ENCODE results near the gene THBS3.
"Not testable (repeated sequence)": the region's sequence is repeated elsewhere in the genome, so short reads cannot be mapped to it uniquely, and the experiment has no call there.

The THBS3 gene

DNA sequence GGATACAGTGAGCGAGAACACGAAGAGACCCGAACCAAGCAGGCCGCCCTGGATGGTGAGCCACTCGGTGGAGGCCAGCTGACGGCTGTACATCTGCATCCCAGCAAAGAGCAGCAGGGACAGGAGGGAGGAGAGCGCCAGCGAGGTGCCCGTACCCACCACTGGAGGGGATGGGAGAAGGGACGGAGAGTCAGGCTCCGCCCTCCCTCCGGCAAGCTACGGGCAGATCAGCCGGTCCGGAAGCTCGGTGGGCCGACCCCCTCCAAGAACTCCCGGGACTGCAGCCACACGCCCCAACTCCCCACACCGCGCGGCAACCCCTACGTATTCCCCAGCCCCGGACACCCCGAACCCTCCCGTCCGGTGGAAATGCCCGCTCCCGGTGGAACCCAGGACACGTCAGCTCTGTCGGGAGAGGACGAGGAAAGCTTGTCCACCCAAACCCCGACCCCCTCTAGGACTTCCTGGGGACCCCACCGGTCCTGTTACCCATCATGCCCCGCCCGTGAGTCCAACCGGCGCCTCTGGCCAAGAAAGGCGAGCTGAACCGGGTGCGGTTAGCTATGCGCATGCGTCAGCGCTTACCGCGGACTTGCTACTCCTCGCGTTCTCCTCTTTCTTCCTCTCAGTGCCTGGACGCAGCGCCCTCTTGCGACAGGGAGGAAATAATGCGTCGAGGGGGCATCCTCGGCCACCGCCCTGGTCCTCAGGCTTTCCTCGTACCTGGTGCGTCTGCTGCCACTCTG lies 34.8 kb downstream of the THBS3 start, which contains the start of gene KRTCAP2:
Gene KRTCAP2 (minus strand): TSS at position 573 of the 746 bp plus-strand sequence. CDS start 80 bp downstream, at position 493.
- DNase-seq, result peak; percentile 96

DNA sequence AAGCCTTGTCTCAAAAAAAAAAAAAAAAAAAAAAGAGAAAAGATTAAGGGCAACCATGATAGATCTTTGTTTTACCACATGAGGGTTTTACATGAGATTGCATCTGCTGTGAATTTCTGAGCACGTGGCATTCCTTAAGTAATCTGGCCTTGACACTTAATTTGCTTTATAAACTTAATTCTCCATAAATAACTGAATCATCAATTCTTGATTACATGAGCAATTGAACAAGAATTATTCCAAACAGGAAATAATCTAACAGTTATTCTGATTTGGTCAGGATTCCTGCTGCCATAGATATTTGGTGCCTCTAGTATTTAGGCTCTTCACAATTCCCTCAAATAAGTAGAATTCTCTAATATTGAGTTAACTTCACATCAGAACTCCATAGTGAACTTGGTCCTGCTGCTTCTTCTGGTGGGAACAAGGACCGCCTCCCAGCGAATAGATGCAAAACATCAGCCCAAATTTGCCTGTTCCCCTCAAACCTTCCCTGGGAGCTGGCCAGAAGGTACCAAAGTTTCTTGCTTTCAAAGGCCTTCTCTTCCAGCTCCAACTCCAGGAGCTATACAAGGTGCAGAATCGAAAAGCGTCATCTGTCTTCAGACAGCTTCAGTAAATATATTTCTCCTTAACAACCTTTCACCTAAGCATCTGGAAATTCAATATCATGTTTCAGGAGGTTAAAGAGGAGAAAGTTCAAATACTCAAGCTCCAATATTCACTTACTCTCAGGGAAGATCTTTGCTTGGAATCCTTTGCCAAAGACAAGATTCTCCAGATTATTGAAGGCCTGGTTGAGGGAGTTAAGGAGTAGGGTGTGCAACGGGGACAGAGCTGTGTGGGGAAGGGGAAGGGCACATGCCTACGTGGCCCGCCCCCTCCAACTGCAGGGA lies 35.6 kb downstream of the THBS3 start:
- DNase-seq, result no peak

DNA sequence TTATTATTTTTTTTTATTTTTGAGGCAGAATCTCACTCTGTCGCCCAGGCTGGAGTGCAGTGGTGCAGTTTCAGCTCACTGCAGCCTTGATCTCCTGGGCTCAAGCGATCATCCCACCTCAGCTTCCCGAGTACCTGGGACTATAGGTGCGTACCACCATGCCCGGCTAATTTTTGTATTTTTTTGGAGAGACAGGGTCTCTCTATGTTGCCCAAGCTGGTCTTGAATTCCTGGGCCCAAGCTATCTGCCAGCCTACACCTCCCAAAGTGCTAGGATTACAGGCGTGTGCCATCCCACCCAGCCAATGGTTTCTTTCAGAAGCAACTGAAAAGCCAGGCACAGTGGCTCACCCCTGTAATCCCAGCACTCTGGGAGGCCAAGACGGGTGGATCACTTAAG lies 36.9 kb downstream of the THBS3 start:
- DNase-seq, result no peak

DNA sequence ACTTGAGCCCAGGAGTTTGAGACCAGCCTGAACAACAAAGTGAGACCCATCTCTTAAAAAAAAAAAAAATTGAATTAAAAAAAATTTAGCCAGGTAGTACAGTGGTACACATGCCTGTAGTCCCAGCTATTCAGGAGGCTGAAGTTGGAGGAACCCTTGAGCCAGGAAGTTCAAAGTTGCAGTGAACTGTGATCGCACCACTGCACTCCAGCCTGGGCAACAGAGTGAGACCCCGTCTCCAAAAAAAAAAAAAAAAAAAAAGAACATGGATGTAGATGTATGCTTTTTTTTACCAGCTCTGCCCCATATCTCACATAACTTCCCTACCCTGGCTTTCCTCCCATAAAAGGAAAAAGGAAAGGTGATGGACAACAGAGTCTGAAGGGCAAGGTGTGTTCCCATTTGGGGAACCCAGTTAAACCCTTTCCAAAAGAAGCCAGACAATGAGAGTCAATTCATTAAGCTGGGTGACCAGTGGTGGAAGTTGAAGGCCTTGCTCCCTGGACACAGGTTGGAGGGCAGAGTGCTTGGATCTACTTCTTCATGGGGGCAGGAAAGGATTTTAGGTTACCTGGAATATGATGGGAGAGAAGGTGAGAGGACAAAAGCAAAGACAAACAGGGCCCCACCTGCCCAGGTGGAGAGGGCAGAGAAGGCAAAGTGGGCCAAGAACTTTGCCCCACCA lies 37.5 kb downstream of the THBS3 start:
- no peak for DNase-seq

DNA sequence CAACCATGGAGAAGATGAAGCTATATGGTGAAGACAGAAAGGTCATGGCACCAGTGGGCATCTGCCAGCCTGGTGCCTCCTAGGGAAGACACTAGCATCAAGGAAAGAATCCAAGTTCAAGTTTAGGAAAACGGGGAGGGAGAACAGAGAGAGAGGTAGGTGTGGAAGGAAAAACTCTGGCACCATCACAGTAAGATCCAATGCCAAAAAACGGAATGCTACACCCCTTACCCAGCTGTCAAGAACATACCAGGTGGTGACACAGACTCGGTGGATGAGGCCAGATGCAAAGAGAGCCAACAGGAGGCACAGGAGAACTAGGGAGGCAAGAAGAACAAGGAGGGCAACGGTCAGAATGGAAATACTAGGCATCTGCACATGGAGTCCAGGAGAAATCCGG lies 38.2 kb downstream of the THBS3 start:
- no peak for DNase-seq

DNA sequence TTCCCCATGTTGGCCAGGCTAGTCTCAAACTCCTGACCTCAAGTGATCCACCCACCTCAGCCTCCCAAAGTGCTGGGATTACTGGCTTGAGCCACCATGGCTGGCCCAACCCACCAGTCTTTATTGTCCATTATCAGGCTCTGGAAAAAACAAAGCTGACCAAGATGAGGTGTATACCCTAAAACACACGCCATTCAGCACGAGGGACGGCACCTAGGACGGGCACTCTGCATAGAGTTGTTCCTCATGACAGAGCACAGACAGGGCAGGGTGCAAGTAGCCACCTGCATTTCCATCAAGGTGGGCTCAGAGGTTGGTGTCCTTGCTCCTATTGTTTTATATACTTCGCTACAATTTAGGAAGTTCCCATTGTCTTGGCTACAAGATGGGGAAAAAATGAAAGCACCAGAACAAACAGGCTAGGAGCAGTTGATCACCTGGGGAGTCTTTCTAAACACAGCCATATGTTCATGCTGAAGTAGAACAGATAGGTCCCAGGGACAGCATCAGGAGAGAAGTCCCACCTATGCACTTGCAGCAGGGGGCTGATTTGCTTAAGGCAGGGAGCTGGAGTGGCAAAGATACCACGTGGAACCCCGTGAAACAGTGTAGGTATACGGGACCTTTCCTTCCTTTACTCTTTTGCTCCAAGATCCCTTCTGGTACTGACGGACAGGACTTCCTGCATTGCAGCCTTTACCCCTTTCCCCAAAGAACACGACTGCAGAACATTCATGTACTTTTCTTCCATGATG lies 39.1 kb downstream of the THBS3 start:
- DNase-seq, result no peak

DNA sequence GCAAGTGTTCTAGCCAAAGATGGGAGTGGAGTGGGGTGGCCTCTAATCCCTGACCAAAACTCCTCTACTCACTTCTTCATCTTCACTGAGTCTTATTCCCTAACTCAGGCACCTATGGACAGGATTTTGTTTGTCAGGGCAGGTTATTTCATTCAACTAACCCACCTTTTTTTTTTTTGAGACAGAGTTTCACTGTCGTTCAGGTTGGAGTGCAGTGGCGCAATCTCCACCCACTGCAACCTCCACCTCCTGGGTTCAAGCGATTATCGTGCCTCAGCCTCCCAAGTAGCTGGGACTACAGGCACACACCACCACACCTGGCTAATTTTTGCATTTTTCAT lies 39.6 kb downstream of the THBS3 start:
- DNase-seq, result not testable (repeated sequence)

DNA sequence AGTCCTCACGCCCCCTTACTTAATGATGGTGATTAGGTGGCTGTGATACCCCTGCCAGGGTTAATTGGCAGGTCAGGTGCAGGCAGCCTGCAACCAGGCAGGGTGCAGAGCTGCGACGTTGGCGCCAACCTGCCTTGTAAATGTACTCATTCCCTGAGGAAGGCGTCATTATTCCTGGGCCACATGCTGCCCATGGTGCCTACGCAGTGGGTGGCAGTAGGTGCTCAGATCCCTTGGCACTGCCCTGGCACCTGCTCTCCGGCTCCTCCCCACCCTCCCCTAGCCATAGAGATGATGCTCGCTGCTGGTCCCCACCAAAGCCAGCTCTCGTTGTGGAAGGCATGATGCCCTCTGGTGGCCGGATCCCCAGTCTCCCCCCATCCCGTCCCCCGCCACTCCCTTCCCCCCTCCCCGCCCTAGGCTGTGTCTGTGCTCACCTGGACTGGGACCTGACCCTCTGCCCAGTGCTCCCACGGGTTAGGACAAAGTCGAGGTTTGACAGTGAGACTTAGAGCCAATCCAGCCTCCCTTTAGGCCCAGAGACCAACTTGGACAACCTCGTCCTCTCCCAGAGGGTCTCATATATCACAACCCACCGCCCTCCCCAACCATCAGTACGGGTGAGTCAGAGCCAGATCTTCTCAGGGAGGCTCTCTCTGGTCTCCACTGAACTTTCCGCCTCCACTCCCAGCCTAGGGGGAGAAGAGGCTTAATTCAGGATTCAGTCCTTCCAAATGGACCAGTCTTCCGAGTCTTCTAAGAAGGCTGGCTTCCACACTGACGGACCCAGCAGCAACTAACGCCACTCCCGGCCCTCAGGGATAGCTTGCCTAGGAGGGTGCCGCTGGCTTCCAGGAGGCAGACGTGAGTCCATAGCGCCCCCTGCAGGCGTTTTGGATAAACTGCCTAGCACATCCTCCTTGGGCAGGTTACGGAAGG lies 40.3 kb downstream of the THBS3 start:
- peak; percentile 84 for DNase-seq

DNA sequence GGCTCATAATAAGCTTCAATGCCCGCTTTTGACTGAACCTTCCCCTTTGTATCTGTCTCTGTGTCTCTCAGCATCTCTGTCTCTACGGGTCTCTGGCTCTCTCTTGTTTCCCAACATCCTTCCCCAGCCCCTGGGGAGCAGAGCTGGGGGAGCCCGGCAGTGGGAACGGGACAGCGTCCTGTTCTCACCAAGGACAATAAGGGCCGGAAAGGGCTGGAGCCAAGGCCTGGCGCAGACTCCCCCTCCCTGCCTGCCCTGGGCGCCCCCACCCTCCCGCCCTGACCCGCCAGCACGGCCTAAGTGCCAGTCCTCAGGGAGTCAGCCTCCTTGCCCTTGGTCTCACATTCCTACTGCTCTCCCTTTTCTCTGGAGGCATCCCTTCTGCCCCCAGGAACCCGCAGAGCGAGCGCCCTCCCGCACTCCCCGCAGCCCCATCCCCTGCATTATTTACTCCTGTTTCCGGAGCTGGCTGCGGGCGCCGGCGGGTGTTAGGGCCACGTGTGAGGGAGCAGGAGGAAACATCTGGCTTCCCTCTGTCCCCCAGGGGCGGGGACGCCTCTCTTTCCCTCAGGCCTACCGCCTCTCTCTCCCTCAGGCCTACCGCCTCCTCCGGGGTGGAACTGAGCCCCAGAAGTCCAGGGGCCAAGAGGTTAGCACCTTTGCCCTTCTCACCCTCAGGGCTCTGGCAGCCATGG lies 41.1 kb downstream of the THBS3 start:
- peak; percentile 74 for DNase-seq

DNA sequence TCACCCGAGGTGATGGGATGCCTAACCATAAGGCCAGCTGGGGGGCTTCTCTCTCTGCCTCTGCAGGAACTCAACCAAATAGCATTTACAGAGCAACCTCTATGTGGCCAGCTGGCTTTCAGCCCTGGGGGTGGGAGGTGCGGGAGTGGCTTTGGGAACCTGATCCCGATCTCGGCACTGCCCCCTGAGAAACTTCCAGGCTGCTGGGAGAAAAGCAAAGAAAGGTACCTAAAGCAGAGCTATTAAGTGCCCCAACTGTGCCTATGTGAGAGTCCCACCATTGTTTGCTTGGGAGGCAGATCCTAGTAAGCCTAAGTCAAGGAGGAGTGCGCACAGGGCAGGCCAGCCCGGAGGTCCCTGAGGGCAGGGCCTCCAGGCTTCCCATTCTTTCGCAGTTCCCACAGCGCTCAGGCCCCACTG lies 41.6 kb downstream of the THBS3 start:
- DNase-seq, result peak; percentile 48

DNA sequence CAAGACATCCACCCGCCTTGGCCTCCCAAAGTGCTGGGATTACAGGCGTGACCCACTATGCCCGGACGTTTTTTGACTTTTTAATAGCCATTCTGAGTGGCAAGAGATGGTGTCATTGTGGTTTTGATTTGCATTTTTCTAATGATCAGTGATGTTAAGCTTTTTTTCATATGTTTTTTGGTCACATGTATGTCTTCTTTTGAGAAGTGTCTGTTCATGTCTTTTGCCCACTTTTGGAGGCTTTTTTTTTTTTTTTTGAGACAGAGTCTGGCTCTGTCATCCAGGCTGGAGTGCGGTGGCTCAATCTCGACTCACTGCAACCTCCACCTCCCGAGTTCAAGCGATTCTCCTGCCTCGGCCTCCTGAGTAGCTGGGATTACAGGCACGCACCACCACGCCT lies 43.1 kb downstream of the THBS3 start:
- not testable (repeated sequence) for DNase-seq

DNA sequence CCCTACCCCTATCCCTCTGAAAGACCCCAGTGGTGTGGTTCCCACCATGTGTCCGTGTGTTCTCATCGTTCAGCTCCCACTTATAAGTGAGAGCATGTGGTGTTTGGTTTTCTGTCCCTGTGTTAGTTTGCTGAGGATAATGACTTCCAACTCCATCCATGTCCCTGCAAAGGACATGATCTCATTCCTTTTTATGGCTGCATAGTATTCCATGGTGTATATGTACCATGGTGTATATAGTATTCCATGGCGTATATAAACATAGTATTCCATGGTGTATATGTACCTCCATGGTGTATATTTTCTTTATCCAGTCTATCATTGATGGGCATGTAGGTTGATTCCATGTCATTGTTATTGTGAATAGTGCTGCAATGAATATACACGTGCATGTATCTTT lies 43.9 kb downstream of the THBS3 start:
- not testable (repeated sequence) for DNase-seq

DNA sequence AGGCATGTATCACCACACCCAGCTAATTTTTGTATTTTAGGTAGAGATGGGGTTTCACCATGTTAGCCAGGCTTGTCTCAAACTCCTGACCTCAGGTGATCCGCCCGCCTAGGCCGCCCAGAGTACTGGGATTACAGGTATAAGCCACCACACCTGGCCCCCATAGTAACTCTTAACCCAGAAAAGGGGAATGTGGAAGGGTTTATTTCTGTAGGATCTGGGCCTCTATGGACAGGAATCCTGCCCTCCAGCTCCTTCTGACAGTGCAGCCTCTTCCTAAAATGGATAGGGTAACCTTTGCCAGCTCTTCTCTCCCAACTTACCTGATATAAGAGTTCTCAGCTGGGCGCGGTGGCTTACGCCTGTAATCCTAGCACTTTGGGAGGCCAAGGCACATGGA lies 45.1 kb downstream of the THBS3 start:
- DNase-seq, result not testable (repeated sequence)

DNA sequence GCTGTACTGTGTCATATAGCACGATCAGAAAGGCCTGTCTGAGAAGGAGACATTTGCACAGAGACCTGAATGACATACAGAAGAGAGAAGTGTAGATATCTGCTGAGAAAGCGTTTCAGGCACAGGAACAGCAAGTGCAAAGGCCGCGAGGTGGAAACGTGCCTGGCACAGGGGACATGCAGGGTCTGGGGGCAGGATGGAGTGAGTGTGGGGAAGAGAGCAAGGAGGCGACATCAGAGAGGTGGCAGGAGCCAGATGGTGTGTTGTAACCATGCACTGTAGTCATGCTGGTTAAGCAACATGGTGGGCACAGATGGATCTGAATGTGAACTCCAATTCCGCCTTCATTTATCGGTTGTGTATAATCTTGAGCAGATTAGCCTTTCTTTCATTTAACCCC lies 47.6 kb downstream of the THBS3 start:
- no peak for DNase-seq

DNA sequence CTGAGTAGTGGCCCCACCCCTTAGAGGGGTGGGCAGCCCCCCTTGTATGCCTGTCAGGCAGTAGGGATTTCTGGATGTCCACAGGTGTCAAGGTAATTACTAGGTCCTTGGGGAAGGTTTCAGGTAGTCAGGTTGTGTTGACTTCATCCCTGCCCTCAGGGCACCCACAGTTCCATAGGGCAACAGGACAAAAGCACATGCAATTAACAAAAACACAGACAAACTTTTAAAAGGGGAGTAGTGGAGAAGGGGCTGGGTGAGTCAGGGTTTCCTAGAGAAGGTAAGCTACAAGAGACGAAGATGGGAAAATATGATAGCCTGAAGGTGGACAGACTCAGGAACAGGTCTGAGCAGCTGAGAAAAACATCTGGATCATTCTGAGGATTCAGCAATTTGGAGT lies 48.7 kb downstream of the THBS3 start:
- DNase-seq, result no peak

DNA sequence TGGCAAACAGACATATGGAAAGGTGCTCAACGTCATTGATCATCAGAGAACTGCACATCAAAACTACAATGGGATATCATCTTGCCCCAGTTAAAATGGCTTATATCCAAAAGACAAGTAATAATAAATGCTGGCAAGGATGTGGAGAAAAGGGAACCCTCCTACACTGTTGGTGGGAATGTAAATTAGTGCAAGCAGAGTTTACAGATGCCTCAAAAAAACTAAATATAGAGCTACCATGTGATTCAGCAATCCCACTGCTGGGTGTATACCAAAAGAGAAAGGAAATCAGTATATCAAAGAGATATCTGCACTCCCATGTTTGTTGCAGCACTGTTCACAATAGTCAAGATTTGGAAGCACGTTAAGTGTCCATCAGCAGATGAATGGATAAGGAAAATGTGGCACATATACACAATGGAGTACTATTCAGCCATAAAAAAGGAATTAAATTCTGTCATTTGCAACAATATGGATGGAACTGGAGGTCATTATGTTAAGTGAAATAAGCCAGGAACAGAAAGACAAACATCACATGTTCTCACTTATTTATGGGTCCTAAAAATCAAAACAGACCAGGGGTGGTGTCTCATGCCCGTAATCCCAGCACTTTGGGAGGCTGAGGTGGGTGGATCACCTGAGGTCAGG lies 51.6 kb downstream of the THBS3 start:
- not testable (repeated sequence) for DNase-seq

Data from right hindlimb (tissue), 1 donor.